GM19023 (cell line): ENCODE results near the gene CC2D1B.

Source experiments
- ATAC-seq: cut with Tn5 transposase; IDR thresholded peaks from one replicate; pipeline ENCODE4 v1.9.1; 2021; ENCODE audit warnings: mild to moderate bottlenecking, moderate library complexity; ENCODE audit not compliant: unreplicated experiment

The CC2D1B gene

GRCh38 chr1:52306227-52307006, 59.6 kb downstream of the CC2D1B start:
- no peak for ATAC-seq

GRCh38 chr1:52305417-52306226, 60.4 kb downstream of the CC2D1B start:
- ATAC-seq: no peak
